ENCODE measurements around the gene BARX2.

Gene BARX2

DNA sequence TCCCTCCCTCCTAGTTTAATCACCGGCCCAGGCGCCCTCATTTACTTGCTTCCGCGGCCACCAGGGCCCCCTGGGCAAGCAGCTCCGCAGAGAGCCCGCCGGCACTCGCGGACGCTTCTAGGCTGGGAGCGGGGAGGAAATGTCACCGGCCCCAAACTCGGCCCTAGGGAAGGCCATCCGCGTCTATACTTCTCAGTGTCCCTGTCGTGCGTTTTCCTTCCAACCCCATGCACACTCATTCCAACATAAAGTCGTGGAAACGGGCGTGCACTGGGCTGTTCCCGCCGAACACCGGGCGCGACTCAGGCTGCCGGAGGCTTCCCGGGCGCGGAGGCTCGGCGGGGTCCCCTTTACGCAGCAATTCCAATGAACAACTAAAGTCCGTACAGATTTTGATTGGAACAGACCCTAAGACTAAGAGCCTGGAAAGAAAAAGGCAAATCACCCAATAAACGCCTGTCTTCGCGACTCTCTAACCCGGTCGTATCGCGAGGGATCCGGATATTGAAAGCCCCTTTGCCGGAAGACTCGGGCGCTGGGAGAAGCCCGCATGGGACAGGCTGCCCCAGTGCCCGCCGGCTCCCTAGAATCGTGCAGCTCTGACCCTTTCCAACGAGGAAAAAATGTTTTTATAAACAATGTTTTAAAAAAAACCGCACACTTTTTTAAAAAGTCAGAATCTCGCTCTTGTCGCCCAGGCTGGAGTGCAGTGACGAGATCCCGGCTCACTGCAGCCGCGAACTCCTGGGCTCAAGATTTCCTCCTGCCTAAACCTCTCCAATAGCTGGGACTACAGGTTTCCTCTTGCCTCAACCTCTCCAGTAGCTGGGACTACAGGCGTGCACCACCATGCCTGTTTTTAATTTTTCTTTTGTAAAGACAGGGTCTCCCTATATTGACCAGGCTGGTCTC, 1.3 kb upstream of the BARX2 start:
- no peak for DNase-seq

GRCh38 chr11:129374993-129375750, 476 bp upstream of the BARX2 start:
- no peak for DNase-seq

GRCh38 chr11:129376658-129377341, 1.2 kb downstream of the BARX2 start:
- DNase-seq: no peak

GRCh38 chr11:129377739-129378138, 2.1 kb downstream of the BARX2 start:
- DNase-seq: no peak

GRCh38 chr11:129380413-129380812, 4.8 kb downstream of the BARX2 start:
- no peak for DNase-seq

GRCh38 chr11:129382583-129382982, 6.9 kb downstream of the BARX2 start:
- DNase-seq: no peak

DNA sequence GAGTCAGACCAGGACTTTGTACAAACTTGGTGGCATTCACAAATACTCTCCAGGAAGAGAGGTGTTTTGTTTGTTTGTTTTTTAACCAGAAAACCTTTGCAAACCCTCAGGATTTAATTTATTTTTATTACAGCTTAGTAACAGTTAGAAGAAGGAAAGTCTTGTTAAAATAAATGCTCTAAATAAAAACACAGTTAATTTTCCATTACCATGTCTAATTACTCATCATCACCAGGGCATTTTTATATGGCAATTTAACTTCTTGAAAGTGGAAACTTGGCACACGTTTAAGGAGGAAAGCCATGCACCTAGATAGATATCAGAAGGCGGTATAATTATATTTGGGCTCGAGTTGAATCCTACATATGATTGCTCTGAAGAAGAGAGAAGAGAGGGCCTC, 7.4 kb downstream of the BARX2 start:
- no peak for DNase-seq

DNA sequence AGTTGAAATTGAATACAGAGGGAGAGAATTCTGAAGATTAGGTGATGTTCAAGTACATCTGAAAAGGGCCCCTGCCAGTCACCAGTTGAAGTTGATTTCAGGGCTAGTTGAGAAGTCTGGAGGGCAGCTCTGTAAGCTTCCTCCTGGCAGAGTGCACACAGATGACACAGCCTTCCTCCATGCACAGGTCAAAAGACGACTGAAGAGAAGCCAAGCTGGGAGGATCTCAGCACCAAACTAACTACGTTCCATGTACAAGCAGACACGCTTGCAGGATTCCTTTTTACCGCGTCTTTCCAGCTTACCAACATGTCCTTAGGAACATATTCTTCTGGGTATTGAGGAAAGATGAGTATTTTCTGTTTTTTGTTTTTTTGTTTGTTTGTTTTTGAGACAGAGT, 7.9 kb downstream of the BARX2 start:
- no peak for DNase-seq

GRCh38 chr11:129384415-129384814, 8.8 kb downstream of the BARX2 start:
- no peak for DNase-seq

- no peak for DNase-seq
Observed at GRCh38 chr11:129385801-129386200, 10.2 kb downstream of the BARX2 start.

DNA sequence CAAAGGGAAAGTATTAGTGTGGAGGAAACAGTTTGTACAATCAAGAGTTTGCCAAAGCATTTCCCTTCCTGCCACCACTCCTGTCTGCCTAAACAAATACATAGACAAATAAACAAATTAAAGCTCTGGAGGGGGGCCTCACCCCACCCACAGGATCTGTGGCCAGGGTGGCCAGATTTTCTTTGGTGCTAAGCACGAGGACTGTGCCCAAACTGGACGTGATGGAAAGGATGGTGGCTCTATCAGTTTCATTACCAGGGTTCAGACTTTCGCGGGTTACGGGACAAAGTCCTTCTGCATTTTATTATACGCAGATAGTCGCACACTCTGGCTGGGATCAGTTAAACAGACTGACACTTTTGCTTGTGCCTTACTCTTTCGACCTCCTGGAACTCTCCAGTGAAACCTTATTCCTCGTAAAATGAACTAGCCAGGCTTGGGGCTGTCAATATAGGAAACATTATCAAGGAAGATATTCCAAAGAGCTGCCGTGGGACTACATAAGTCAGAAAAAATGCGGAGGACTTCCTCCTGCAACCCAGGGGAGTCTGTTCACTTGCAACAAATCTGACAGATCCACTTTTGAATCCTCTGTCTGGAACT, 11.2 kb downstream of the BARX2 start:
- no peak for DNase-seq

DNA sequence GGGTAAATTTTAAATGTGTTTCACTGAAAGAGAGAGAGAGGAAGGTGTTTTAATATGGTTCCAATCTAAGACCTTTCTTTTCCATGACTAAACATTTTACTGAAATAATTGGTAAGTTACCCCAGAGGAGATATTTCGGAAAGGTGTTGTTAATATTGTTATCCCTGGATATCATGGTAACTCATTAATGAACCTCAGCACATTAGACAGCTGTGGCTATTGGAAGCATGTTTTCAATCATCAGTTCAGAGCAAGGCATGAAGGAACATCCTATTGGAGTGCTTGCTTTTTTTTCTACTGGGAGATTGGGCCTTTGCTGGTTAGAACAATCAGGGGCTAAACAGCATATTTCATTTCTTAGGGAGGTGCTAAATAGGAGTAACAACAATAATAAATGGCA, 11.8 kb downstream of the BARX2 start:
- no peak for DNase-seq

DNA sequence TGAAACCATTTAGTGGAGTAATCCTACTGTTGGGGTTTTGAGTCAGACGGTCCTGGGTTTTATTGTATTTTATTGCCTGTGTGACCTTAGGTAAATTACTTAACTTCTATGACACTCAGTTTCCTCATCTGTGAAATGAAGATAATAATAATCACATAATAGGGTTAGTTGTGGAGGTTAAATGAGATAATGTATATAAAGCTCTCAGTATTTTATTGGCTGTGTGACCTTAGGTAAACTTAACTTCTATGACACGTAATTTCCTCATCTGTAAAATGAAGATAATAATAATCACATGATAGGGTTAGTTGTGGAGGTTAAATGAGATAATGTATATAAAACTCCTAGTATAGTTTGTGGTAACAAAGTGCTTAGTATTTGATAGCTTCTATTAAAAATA, 13.2 kb downstream of the BARX2 start:
- no peak for DNase-seq

- no peak for DNase-seq
Observed at GRCh38 chr11:129390303-129390821, 14.7 kb downstream of the BARX2 start.

- no peak for DNase-seq
Observed at GRCh38 chr11:129391360-129391759, 15.7 kb downstream of the BARX2 start.

DNA sequence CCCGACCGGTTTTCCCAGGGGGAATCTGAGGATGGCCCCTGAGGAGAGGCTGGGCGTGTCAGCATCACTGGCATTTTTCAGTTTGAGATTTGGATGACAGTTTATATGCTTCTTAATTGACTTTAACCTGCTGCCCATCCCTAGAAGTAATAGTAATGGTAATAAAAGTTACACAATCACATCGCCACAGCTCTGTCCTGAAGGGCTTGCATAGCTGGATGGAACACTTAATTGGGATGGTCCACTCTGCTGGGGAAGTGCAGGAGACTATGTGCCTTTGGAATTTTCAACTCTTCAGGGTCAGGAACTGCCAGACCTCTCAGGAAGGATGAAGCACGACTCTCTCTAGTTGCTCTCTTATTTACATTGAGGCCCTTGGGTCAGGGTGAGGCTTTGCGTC, 16.2 kb downstream of the BARX2 start:
- no peak for DNase-seq

- no peak for DNase-seq
Observed at GRCh38 chr11:129392995-129393394, 17.3 kb downstream of the BARX2 start.

DNA sequence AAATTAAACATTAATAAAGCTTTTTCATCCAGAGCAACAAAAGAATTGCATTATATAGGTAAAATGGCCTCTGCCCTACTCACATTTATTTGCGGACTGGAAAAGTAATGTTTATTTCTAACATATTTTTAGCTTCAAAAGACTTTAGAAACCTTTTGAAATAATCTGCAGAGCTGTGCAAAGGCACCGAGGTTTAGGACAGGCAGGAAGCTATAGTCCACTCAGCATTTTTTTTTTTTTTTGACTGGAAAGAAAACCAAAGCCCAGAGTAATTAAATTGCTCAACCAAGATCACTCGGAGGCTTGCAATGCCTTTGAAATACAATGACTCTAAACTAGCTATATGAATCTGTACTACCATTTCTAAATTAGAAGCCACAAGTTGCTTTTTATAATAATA, 19.1 kb downstream of the BARX2 start:
- DNase-seq: no peak

DNA sequence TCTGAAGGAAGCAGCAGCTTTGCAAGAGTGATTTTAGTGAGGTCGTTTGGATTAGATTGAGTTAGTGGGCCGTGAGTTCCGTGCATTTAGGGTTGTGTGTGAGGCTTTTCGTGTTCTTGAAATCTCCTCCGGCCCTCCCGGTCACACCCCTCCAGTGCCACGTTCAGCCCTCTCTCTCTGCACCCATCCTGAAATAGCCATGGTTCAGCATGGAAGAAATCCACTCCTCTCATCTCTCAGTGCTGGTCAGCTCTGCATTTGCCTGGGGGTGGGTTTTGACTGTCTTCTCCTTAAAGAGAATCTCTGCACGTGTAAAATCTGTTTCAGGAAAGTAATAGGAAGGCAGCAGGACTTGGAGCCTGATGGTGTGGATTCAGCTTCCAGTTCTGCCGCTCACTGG, 19.8 kb downstream of the BARX2 start:
- DNase-seq: no peak

- no peak for DNase-seq
Observed at GRCh38 chr11:129395883-129396282, 20.2 kb downstream of the BARX2 start.

GRCh38 chr11:129396454-129396853, 20.8 kb downstream of the BARX2 start:
- DNase-seq: no peak

DNA sequence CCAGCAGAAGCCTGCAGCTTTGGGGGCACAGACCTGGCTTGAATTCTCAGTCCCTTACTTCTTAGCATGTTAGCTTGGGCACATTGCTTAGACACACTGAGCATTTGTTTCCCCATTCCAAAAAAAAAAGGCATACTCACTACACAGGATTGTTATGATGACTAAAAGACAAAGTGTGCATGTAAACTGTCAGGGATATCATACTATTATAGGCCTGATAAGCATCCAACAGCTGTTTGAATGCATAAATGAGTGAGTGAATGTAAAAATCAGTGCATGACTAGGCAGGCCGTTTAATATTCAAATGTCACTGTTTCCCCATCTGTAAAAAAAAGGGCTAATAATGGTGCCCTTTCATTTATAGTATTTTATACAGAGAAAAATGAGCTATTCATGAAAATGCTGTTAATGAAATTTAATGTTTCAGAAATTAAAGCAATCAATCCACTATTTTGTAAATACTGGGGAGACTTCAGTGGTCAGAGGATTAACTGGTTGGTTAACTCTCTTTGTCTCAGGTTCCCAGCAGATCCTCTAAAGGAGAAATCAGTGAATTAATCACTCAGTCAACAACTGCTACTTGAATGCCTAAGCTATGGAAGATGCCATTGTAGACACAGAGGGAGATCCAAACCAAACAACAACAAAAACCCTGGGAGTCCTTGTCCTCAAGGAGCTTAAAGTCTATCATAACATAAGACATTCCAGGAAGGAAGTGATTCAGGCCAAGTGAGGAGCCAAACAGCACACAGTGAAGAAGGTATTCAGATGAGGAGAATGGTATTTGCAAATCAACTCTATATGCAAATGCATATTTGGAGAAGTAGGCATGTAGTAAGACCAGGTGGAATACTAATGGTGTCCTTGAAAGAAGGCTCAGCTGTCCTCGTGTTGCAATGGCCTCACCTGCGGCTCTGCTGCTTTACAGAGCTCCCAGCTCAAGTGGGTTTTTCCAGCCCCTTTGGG, 26.8 kb downstream of the BARX2 start:
- no peak for DNase-seq
